Naive B cell (primary cell): ENCODE results near the gene MSMP. TPM values are rescaled to one million over a fixed set of nuclear protein-coding genes. Genes with fewer than 3 reads are reported as not detected.
A peak's percentile ranks its signal among the peaks of the same experiment; 100 is the strongest.

ENCODE experiments used
- ATAC-seq, 2 donors: fragments of 150-1000 bp; cut with Tn5 transposase; 2 replicates each; pipeline ENCODE4 v1.10.0; 2021; ENCODE audit warnings: low read depth in 2 of 2, mild to moderate bottlenecking in 2 of 2, moderate library complexity in 2 of 2
- DNase-seq: peaks from one replicate; pipeline ENCODE4 v3.0.0; 2022
- H3K27ac Mint-ChIP-seq, 6 donors: one replicate each; pipeline ENCODE4 v1.8.0; 2020 to 2022; ENCODE audit warnings: mild to moderate bottlenecking in 6 of 6, mixed read lengths in 6 of 6, moderate library complexity in 5 of 6, inconsistent platforms in 2 of 6
- H3K27me3 Mint-ChIP-seq, 3 donors: one replicate each; pipeline ENCODE4 v1.8.0; 2021 to 2022; ENCODE audit warnings: mixed read lengths in 3 of 3, mild to moderate bottlenecking in 1 of 3
- H3K36me3 Mint-ChIP-seq, 2 donors: one replicate each; pipeline ENCODE4 v1.8.0; 2020 to 2022; ENCODE audit warnings: mixed read lengths in 2 of 2, inconsistent platforms in 1 of 2, mild to moderate bottlenecking in 1 of 2
- H3K4me1 Mint-ChIP-seq, 3 donors: one replicate each; pipeline ENCODE4 v1.8.0; 2020 to 2022; ENCODE audit warnings: mixed read lengths in 3 of 3, inconsistent platforms in 1 of 3, mild to moderate bottlenecking in 1 of 3, moderate library complexity in 1 of 3
- H3K4me3 Mint-ChIP-seq, 8 donors: one replicate each; pipeline ENCODE4 v1.8.0; 2020 to 2022; ENCODE audit warnings: mild to moderate bottlenecking in 8 of 8, mixed read lengths in 8 of 8, moderate library complexity in 8 of 8, inconsistent platforms in 2 of 8
- H3K9me3 Mint-ChIP-seq, 7 donors: one replicate each; pipeline ENCODE4 v1.8.0; 2020 to 2022; ENCODE audit warnings: mixed read lengths in 7 of 7, mild to moderate bottlenecking in 5 of 7, inconsistent platforms in 2 of 7, moderate library complexity in 1 of 7
- polyA plus RNA-seq, 6 donors: library from polyadenylated mRNA; unstranded; fragments of 300-500 nt; fragmentation: Illumina TruSeq; gene quantifications; one replicate each; pipeline ENCODE4 v1.2.3, GENCODE V29; 2021; ENCODE audit warnings: low read depth in 6 of 6

The MSMP gene
- polyA plus RNA-seq, 6 donors from 2014 or later = 2.1 to 7.2 (median 3.6) TPM; not detected in 1

DNA sequence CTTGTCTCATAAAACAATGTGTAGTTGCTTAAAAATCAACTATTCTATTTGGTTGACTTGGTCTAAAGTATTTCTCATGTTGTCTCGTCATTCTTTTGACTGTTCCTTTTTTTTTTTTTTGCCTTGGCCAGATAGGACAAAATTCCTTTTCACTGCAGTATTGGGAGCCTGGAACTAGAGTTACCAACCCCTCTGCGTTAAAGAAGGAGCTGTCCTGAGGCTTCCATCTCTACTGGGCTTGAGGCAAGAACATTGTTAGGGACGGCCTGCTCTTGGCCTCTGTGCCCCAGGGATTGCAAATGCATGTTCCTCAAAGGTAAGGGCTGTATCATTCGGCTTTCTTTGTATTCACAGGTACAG is 35.9 kb upstream of the MSMP start:
- H3K36me3 Mint-ChIP-seq = peaks cover 5 to 10% of the 10 kb centered on the region in 2 donors
- H3K4me3 Mint-ChIP-seq = peak overlapping the region in 1 of 8 donors; percentile 36
- ATAC-seq = peak in 1 of 2 donors; percentile 14
- no peak for DNase-seq
- no peaks in the 10 kb centered on the region for H3K9me3 Mint-ChIP-seq
- peak overlapping the region in 2 of 6 donors; percentile 28 to 72 for H3K27ac Mint-ChIP-seq
- peaks cover 3 to 10% (median 8%) of the 10 kb centered on the region in 3 donors for H3K27me3 Mint-ChIP-seq
- peaks cover 12 to 15% (median 12%) of the 10 kb centered on the region in 3 donors for H3K4me1 Mint-ChIP-seq

DNA sequence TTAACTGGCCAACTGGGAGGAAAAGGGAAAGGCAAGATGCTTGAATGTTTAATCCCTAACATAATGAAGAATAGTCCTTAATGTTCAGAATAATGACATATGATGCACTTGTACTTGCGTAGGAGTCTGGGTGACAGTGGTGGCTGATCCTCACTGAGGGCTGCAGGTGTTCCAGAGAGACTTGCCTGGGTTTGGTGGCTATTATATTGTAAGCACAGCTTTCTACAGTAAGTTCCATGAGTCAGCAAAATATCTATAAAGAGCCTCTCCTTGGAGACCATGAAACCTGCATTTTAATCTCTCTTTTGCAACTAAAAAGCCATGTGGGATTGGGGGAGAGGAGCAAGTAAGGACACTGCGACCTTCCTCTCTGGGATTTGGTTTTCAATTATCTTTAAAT is 35.5 kb upstream of the MSMP start:
- ATAC-seq (no peak), DNase-seq (no peak)
- Mint-ChIP-seq H3K9me3 (no peaks in the 10 kb centered on the region), H3K4me3 (no peak overlapping the region), H3K27me3 (peaks cover 3 to 10% (median 8%) of the 10 kb centered on the region in 3 donors), H3K4me1 (peaks cover 12 to 15% (median 12%) of the 10 kb centered on the region in 3 donors), H3K27ac (no peak overlapping the region), H3K36me3 (peaks cover 4 to 10% of the 10 kb centered on the region in 2 donors)

DNA sequence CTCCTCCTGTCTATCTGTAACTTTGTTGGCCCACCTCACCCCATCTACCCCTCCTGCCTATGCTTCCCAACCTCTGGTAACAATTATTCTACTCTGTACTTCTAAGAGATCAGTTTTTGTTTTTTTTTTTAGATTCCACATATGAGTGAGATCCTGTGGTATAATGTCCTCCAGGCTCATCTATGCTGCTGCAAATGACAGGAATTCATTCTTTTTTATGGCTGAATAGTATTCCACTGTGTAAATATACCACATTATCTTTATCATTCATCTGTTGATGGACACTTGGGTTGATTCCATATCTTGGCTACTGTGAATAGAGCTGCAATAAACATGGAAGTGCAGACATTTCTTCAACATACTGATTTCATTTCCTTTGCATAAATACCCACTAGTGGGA is 29.3 kb upstream of the MSMP start:
- ATAC-seq = no peak
- H3K27ac Mint-ChIP-seq = peak overlapping the region in 1 of 6 donors; percentile 12

DNA sequence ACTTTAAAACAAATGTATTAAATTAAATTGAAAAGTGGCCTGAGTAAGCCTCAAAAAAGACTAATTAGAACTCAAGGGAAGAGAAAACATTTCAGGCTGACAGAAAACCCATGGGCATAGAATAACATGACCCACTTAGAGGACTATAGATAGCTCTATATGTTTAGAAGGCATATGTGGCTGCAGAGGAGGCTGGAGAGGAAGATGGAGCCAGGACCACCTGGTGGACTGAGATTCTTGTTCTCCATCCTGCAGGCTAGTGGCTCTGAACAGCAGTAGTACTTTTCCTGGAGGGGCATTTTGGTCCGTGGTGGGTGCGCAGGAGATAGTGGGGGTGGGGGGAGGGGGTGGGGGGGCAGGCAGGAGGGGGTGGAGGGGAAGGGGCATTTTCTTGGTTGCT is 27.0 kb upstream of the MSMP start:
- Mint-ChIP-seq H3K27me3 (no peaks in the 10 kb centered on the region), H3K9me3 (peaks cover 0 to 7% (median 0%) of the 10 kb centered on the region in 7 donors), H3K36me3 (peaks cover 16 to 17% of the 10 kb centered on the region in 2 donors), H3K4me1 (peaks cover 4 to 12% (median 10%) of the 10 kb centered on the region in 3 donors), H3K27ac (peak overlapping the region in 1 of 6 donors; percentile 39), H3K4me3 (no peak overlapping the region)
- no peak for DNase-seq
- no peak for ATAC-seq

More for the DNA sequence above, 29.3 kb upstream of the MSMP start:
- H3K4me3 Mint-ChIP-seq = no peak overlapping the region
- no peaks in the 10 kb centered on the region for H3K27me3 Mint-ChIP-seq
- H3K9me3 Mint-ChIP-seq = peaks cover 0 to 7% (median 0%) of the 10 kb centered on the region in 7 donors
- no peak for DNase-seq
- peaks cover 0 to 10% (median 5%) of the 10 kb centered on the region in 3 donors for H3K4me1 Mint-ChIP-seq
- peaks cover 16 to 20% of the 10 kb centered on the region in 2 donors for H3K36me3 Mint-ChIP-seq

DNA sequence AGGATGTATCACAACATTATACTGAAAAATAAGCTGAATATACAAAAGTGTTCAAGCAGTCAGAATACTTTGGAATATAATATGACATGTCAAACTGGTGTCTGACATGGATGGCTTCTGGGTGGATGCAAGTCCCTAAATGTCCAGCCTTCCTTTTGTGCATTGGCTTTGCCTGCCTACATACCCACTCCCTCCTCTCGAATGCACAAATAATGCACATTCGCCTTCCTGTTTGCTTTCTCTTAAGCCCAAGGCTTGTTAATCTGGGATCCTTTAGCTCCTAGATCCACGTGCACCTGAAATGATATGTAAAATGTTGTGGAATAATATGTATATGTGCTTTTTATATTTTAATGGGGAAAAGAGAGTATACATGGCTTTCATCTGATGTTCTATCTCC is 24.4 kb upstream of the MSMP start:
- Mint-ChIP-seq H3K4me1 (peaks cover 17 to 29% (median 22%) of the 10 kb centered on the region in 3 donors), H3K27me3 (no peaks in the 10 kb centered on the region), H3K4me3 (no peak overlapping the region), H3K9me3 (peaks cover 0 to 2% (median 0%) of the 10 kb centered on the region in 7 donors), H3K36me3 (peaks cover 3 to 8% of the 10 kb centered on the region in 2 donors), H3K27ac (peak overlapping the region in 1 of 6 donors; percentile 22)
- ATAC-seq (no peak), DNase-seq (no peak)

DNA sequence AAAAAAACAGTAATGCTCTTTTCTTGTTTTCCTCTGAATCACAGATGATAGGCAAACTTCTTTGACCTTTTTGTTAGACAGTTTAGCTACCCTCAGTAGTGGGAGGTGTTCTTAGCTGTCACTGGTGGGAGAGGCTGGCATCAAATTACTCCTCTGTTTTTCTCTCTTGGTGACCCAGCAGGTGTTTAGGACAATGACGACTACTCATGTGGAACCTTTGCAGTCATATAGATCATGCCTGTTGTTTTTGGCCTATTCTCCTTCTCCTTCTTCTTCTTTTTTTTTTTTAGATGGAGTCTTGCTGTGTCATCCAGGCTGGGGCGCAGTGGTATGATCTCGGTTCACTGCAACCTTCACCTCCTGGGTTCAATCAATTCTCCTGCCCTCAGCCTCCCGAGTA is 21.9 kb upstream of the MSMP start:
- peaks cover 17 to 25% (median 22%) of the 10 kb centered on the region in 3 donors for H3K4me1 Mint-ChIP-seq
- no peaks in the 10 kb centered on the region for H3K9me3 Mint-ChIP-seq
- peak overlapping the region in 3 of 8 donors; percentile 21 to 33 (median 30) for H3K4me3 Mint-ChIP-seq
- peak overlapping the region in 4 of 6 donors; percentile 39 to 75 (median 60) for H3K27ac Mint-ChIP-seq
- H3K36me3 Mint-ChIP-seq = peaks cover 0 to 4% of the 10 kb centered on the region in 2 donors
- DNase-seq = no peak
- peak; percentile 72 to 75 for ATAC-seq
- no peaks in the 10 kb centered on the region for H3K27me3 Mint-ChIP-seq

DNA sequence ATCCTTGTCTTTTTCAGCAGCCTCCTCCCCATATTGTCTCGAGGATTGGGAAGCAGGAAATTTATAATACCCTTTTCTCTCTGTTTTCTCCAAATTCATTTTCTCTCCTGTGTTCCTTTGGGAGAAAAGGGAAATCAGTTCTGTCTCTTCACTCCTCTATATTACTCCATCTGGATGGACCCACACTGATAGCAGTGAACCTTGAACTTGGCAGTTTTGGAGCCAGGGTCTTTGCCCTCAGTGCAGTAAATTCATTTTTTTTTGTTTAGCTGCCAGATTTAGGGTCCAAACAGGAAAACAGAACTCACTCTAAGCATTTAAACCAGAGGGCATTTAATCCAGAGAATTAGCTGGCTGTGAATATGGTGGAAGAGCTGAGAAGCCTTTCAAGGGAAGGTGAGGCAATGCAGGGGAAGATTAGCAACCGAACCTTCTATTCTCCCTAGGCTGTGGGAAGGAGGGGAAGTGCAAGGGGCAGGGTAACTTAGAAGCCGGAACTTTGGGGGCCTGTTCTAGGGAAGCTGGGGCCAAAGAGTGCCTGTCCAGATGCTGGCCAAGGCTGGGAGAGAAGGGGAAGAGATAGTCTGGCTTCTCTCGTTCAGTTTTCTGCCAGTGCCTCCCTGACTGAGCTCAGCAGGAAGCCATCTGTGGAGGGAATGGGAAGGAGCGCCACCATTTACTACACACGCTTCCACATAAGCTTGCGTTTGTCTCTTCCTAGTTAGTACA is 21.0 kb upstream of the MSMP start:
- no peaks in the 10 kb centered on the region for H3K9me3 Mint-ChIP-seq
- no peak for DNase-seq
- no peak overlapping the region for H3K4me3 Mint-ChIP-seq

DNA sequence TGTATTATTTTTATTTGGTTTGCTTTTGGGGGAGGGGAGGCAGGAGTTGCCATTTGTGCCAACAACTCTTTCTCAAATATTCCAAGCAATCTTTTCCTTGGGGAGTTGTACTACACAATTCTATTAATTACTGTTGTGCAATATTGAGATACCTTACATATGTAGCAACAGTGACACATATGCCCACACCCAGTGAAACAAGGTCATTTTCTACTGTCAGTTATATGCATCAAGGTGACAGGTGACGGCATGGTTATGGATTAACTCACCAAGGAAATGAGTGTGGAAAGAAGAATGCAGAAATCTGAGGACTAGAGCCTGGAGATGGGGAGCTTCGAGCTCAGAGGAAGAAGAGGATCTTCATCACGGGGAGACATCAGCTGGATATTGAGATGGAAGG is 17.9 kb upstream of the MSMP start:
- no peaks in the 10 kb centered on the region for H3K9me3 Mint-ChIP-seq

More for the DNA sequence above, 21.0 kb upstream of the MSMP start:
- H3K4me1 Mint-ChIP-seq = peaks cover 17 to 23% (median 22%) of the 10 kb centered on the region in 3 donors
- no peak for ATAC-seq
- H3K27me3 Mint-ChIP-seq = no peaks in the 10 kb centered on the region
- peaks cover 0 to 2% of the 10 kb centered on the region in 2 donors for H3K36me3 Mint-ChIP-seq
- peak overlapping the region in 5 of 6 donors; percentile 32 to 81 (median 47) for H3K27ac Mint-ChIP-seq

DNA sequence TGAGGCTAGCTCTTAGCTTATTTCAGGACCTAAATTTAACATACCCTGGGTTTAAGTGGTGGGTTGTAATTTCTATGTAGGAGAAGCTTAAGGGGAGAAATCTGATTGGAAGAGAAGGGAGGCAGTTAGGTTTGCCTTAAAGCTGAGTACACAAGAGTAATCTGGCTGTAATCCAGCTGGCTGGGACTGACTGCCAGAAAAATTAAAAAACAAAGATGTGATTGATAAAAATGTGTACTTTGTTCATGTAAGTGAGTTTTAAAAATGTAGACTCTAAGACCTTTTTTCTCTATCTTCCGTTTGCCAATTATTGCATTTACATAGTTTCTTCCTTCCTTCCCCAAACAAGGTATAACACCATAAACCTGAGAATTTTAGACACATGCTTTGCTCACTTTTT is 17.5 kb upstream of the MSMP start:
- H3K9me3 Mint-ChIP-seq = no peaks in the 10 kb centered on the region
- H3K27ac Mint-ChIP-seq = no peak overlapping the region
- DNase-seq (no peak), ATAC-seq (no peak)
- peaks cover 13 to 31% (median 31%) of the 10 kb centered on the region in 3 donors for H3K4me1 Mint-ChIP-seq
- H3K4me3 Mint-ChIP-seq = no peak overlapping the region
- H3K27me3 Mint-ChIP-seq = no peaks in the 10 kb centered on the region
- H3K36me3 Mint-ChIP-seq = no peaks in the 10 kb centered on the region

More for the DNA sequence above, 17.9 kb upstream of the MSMP start:
- H3K36me3 Mint-ChIP-seq = no peaks in the 10 kb centered on the region
- no peak overlapping the region for H3K27ac Mint-ChIP-seq
- no peak overlapping the region for H3K4me3 Mint-ChIP-seq
- H3K27me3 Mint-ChIP-seq = no peaks in the 10 kb centered on the region
- no peak for ATAC-seq
- H3K4me1 Mint-ChIP-seq = peaks cover 13 to 31% (median 31%) of the 10 kb centered on the region in 3 donors
- no peak for DNase-seq

DNA sequence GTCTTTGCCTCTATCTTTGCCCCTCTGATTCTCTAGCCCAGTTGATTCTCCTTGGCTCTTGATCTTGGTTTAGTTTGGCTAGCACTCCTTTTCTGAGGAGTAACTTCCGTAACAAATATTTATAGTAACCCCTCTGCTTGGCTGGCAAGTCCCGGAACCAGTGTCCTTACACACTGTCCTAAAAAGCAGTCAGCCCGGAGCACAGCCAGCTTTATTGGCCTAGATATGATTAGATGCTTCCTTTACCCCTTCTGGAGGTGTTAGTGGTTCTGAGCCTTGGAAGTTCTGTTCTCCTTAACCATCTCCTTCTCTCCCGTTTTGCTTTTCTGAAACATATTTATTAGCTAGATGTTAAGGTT is 17.0 kb upstream of the MSMP start:
- H3K4me1 Mint-ChIP-seq = peaks cover 10 to 31% (median 27%) of the 10 kb centered on the region in 3 donors
- DNase-seq (no peak), ATAC-seq (no peak)
- H3K36me3 Mint-ChIP-seq = no peaks in the 10 kb centered on the region
- no peak overlapping the region for H3K4me3 Mint-ChIP-seq
- no peaks in the 10 kb centered on the region for H3K27me3 Mint-ChIP-seq
- no peak overlapping the region for H3K27ac Mint-ChIP-seq
- no peaks in the 10 kb centered on the region for H3K9me3 Mint-ChIP-seq

DNA sequence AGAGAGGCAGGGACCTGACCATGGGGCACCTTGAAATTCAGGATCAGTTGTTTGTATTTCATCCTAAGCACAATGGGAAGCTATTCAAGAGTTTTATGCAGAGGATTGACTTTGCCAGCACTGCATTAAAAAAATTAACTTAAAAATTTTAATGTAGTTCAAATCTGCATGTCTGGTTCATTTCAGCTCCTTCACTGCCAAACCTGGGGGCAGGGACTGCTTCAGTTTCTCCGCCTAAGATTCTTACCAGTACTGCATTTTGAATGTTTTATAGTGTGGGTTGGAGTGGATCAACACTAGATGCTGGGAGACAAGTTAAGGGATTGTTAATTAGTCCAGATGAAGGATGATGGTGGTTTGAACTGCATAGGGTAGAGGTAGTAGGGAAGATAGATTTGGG is 15.7 kb upstream of the MSMP start:
- ATAC-seq (no peak), DNase-seq (no peak)
- no peak overlapping the region for H3K4me3 Mint-ChIP-seq
- H3K27me3 Mint-ChIP-seq = no peaks in the 10 kb centered on the region
- H3K27ac Mint-ChIP-seq = no peak overlapping the region
- no peaks in the 10 kb centered on the region for H3K36me3 Mint-ChIP-seq
- no peaks in the 10 kb centered on the region for H3K9me3 Mint-ChIP-seq
- H3K4me1 Mint-ChIP-seq = peaks cover under 1 to 22% (median 14%) of the 10 kb centered on the region in 3 donors

DNA sequence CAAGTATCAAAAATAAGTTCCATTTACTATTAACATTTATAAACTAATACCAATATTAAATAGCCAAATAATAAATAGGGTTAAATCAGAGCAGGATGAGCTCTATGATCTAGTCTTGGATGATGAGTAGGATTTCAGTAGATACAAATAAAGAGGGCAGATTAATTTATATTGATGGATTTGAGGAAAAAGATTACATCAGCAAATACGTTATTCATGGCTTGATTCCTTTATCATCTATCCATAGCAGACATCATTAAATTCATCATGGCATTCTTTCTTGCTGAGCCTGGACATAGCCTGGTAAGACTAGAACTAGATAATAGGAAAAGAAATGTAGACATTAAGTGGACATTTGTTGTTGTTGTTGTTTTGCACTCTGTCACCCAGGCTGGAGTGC is 13.4 kb upstream of the MSMP start:
- peak overlapping the region in 1 of 6 donors; percentile 40 for H3K27ac Mint-ChIP-seq
- peaks cover 10 to 21% (median 14%) of the 10 kb centered on the region in 3 donors for H3K4me1 Mint-ChIP-seq
- DNase-seq (no peak), ATAC-seq (no peak)
- H3K4me3 Mint-ChIP-seq = no peak overlapping the region
- no peaks in the 10 kb centered on the region for H3K9me3 Mint-ChIP-seq
- H3K36me3 Mint-ChIP-seq = no peaks in the 10 kb centered on the region
- no peaks in the 10 kb centered on the region for H3K27me3 Mint-ChIP-seq

DNA sequence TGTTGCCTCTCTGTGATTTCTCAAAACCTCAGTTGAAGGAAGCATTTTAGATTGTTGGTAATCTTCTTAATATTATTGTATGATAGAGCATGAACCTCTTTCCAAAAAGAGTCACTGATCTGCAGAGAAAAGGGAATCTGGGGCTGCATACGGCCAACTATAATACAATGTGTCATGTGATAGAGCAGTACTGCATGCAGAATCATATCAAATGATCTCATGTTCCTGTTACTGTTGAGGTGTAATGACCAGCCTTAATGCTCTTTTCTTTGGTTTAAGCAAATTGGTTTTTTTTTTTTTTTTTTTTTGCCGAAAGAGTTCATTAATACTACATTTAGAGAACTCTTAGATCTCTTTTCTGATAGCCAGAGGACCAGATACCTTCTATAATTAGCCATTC is 12.9 kb upstream of the MSMP start:
- no peak overlapping the region for H3K4me3 Mint-ChIP-seq
- no peaks in the 10 kb centered on the region for H3K9me3 Mint-ChIP-seq
- DNase-seq (no peak), ATAC-seq (no peak)
- peaks cover 10 to 21% (median 17%) of the 10 kb centered on the region in 3 donors for H3K4me1 Mint-ChIP-seq
- H3K27ac Mint-ChIP-seq = peak overlapping the region in 1 of 6 donors; percentile 40
- H3K27me3 Mint-ChIP-seq = no peaks in the 10 kb centered on the region
- H3K36me3 Mint-ChIP-seq = no peaks in the 10 kb centered on the region

DNA sequence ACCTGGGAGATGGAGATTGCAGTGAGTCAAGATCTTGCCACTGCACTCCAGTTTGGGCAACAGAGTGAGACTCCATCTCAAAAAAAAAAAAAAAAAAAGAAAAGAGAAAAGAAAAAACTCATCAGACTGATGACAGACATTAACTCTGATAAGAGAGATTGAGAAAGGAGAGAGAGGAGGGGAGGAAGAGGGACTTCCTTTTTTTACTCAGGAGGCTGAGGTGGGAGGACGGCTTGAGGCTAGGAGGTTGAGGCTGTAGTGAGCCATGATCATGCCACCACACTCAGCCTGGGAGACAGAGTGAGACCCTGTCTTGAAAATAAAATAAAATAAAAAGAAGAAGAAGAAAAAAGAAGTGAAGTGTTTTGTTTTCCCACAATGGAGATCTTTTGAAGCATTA is 9.7 kb upstream of the MSMP start:
- Mint-ChIP-seq H3K27ac (peak overlapping the region in 2 of 6 donors; percentile 42 to 93), H3K9me3 (no peaks in the 10 kb centered on the region), H3K4me1 (peaks cover 26 to 49% (median 39%) of the 10 kb centered on the region in 3 donors), H3K27me3 (no peaks in the 10 kb centered on the region), H3K36me3 (no peaks in the 10 kb centered on the region), H3K4me3 (peak overlapping the region in 1 of 8 donors; percentile 10)
- DNase-seq (no peak), ATAC-seq (no peak)
